GM18519 (cell line): ENCODE data around the gene CLEC1B.
"Not testable (repeated sequence)": the region's sequence is repeated elsewhere in the genome, so short reads cannot be mapped to it uniquely, and the experiment has no call there.

Experiments
- ATAC-seq: cut with Tn5 transposase; IDR thresholded peaks from one replicate; pipeline ENCODE4 v1.9.1; 2021; ENCODE audit warnings: mild to moderate bottlenecking, moderate library complexity; ENCODE audit not compliant: unreplicated experiment, low FRiP score

The CLEC1B gene

DNA sequence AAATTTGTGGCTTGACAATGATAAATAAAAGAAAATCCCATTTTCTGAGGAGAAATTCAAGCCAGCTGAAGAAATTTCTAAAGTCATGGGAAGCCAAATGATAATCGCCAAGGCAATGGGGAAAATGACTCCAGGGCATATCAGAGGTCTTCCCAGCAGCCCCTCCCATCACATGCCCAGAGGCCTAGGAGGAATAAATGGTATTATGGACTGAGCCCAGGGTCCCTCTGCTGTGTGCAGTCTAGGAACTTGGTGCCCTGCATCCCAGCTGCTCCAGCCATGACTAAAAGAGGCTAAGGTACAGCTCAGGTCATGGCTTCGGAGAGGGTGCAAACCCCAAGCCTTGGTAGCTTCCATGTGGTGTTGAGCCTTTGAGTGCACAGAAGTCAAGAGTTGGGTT lies 23.3 kb downstream of the CLEC1B start:
- ATAC-seq: no peak

DNA sequence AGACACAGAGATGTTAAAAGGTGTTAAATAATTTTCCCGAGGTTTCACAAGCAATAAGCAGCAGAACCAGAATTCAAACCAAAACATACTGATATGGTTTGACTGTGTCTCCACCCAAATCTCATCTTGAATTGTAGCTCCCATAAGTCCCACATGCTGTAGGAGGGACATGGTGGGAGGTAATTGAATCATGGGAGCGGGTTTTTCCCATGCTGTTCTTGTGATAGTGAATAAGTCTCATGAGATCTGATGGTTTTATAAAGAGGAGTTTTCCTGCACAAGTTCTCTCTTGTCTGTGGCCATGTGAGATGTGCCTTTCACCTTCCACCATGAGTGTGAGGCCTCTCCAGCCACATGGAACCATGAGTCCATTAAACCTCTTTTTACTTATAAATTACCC lies 24.2 kb downstream of the CLEC1B start:
- ATAC-seq: not testable (repeated sequence)

DNA sequence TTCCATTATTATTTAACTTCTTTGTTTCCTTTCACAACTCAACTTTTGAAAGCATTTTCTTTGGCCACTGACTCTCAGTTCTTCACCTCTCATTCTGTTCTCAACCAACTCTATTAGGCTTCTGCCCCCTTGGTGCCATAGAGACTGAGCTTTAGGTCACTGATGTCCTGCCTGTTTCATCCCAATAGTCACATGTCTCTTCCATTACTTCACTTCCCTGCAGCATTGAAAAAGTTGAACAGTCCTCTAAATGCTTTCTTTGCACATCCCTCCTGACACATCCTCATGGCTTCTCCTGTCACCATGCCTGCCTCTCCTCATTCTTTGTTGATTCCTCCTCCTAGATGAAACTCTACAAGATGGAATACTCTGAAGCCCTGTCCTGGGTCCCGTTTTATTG lies 25.0 kb downstream of the CLEC1B start:
- ATAC-seq: no peak

DNA sequence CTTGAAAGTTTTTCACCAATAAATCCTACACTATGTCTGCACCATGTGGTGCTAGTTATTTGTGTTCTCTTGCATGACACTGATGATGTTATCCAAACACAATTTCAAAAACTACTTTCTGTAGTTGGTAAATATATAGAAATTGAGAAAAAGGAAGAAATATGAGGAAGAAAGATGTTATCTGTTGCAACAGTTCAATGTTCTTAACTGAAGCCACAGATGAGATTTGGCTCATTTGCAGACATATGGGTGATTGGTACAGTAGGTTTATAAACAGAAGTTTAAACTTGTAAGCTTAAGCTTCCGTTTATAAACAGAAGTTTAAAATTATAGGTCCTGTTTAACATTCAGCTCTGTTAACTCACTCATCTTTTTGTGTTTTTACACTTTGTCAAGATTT lies 27.7 kb downstream of the CLEC1B start, which contains the start of gene CLEC12A:
Gene CLEC12A, plus strand, starts transcription at position 229 of the 400 bp plus-strand sequence. CDS start 188 bp downstream, outside the sequence.
- ATAC-seq: no peak

DNA sequence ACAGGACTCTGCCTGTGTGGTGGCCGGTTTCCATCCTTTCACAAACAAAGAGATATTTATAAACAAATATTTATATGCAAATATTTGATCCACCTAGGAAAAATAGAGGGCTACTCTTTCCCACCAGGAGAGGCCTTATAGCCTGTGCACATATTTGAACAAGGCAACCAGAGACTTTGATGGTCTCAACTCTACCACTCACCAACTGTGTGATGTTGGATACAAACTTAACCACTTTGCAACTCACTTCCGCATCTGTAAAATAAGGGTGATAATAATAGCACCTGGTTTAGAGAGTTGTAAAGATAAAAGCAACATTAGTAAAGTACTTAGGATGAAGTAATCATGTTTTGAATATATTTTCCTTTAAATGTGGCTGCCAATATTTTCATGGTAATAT lies 29.2 kb downstream of the CLEC1B start:
- ATAC-seq: no peak

DNA sequence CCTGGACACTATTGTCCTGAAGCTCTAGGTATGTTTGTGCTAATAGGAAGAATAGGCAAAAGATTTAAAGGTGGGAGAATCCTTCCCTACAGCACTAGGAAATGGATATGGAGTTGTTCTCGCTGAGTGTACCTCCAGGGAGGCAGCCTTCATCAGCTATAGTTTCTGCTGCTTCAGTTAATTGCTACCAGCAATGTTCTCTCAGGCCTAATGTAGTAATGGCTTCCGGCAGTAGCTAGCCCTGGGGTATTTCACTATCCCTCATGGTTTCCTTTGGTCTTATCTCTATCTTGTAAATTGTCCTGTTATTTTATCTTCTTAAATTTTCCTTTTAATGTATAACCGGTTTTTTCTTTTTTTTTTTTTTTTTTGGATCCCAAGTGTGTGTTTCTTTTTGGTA lies 37.0 kb downstream of the CLEC1B start:
- no peak for ATAC-seq

DNA sequence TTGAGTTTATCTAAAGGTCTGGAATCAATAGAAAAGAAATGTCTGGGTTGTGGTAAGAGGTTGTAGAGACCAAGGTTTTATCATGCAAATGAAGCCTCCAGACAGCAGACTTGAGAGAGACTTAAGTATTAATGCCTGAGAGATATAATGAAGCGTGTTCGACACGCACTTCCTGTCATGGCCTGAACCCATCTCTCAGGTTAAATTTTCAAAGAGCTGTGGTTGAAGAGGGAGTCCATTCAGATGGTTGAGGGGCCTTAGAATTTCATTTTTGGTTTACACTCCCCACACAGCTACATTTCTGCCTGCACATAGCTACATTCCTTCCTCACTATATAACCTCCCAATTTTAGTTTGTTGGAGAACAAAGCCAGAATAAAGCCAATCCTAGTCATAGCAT lies 37.8 kb downstream of the CLEC1B start:
- no peak for ATAC-seq

DNA sequence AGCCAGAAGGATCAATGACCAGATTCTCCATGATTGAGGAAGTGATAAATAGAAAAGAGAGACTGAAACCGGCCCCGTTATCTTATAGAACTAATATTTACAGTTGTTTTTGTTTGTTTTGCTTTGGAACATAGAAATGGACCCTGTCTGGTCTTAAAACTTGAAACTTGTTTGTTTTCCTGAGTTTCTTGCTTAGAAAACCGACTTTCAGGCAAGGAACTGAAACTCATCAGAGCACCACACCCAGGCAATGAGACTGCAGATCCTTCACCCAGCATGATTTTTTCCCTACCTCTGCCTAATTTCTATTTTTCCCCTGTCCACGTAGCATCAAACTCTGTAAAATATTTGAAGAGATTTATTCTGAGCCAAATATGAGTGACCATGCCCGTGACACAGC lies 38.3 kb downstream of the CLEC1B start:
- ATAC-seq: no peak

DNA sequence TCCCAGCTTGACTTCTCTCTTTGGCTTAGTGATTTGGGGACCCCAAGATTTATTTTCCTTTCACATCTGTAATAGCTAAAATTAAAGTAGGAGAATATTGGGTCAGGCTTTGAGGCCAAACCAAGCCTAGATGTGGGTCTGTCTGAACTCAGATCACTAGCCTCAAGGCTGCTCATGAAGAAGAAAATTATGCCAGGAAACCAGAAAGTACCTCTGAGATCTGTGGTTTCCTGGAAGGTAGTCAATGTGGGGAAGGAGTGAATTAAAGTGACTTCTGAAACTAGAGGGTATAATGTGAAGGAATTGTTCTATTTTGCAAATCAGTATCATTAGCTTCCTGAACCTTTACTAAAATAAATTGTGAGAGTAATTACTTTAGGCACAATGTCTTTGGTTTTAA lies 41.1 kb downstream of the CLEC1B start:
- ATAC-seq: no peak

DNA sequence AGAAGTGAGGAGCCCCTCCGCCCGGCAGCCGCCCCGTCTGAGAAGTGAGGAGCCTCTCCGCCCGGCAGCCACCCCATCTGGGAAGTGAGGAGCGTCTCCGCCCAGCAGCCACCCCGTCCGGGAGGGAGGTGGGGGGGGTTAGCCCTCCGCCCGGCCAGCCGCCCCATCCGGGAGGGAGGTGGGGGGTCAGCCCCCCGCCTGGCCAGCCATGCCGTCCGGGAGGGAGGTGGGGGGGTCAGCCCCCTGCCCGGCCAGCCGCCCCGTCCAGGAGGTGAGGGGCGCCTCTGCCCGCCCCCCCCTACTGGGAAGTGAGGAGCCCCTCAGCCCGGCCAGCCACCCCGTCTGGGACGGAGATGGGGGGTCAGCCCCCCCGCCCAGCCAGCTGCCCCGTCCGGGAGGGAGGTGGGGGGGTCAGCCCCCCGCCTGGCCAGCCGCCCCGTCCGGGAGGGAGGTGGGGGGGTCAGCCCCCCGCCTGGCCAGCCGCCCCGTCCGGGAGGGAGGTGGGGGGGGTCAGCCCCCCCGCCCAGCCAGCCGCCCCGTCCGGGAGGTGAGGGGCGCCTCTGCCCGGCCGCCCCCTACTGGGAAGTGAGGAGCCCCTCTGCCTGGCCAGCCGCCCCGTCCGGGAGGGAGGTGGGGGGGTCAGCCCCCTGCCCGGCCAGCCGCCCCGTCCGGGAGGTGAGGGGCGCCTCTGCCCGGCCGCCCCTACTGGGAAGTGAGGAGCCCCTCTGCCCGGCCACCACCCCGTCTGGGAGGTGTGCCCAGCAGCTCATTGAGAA lies 45.8 kb downstream of the CLEC1B start:
- ATAC-seq: not testable (repeated sequence)

DNA sequence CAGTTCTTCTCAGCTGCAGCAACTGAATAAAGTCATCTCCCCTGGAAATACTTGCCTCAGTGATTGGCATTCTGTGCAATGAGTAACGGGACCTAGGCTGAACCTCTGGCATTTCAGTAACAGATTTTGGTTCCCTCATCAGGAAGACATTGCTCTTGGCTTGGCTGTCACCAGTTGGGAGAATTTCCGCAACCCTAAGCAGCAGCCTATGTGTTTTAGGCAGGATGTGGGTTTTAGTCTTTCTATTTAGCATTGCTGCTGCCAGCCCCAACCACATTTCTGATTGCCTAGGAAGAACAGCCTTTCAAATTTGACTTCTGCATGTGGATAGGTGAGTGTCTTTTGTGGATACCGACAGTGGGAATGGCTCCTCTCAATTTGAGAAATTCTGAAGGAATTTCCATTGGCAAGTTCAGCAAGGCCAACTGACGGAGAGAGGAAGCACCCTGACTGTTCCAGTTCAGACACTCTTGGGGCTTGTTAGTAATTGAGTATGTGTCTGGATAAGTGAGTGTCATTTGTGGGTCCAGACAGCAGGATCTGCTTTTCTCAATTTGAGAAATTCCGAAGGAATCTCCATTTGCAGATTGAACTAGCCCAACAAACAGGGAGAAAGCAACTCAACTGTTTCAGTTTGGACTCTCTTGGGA lies 47.8 kb downstream of the CLEC1B start:
- ATAC-seq: no peak

DNA sequence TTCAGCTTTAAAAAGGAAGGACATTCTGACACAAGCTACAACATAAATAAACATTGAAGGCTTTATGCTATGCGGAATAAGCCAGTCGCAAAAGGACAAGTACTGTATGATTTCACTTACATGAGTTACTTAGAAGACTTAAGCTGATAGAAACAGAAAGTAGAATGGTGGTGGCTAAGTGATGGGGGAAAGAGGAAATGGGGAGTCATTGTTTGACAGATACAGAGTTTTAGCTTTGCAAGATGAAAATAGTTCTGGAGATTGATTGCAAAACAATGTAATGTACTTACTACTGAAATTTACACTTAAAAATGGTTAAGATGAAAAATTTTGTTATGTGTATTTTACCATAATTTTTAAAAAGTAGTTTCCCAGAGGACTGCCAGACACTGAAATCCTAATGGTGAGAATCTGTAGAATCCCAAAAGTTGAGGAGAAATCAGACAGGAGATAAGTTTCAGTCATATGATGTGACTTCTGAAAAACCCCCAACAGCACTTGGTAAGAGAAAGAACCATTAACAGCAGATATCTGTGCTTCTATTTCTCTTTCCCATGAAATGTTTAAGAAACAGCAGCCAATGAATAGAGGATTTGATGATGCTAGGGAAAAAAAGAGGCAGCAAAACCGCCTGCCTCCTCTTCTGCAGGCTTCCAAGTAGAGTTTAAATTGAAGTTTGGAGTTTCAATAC lies 50.2 kb downstream of the CLEC1B start:
- ATAC-seq: peak; percentile 95

DNA sequence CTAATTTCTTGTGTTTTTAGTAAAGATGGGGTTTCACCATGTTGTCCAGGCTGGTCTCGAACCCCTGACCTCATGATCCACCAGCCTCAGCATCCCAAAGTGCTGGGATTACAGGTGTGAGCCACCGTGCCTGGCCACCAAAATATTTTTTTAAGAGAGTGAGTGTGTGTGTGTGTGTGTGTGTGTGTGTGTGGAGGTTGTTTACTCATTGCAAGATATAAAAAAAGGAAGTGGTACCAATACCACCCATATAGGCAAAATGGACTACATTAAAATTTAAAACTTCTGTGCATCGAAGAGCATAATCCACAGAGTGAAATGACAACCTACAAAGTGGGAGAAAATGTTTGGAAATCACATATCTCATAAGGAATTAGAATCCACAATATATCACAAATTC lies 51.2 kb downstream of the CLEC1B start:
- ATAC-seq: no peak

DNA sequence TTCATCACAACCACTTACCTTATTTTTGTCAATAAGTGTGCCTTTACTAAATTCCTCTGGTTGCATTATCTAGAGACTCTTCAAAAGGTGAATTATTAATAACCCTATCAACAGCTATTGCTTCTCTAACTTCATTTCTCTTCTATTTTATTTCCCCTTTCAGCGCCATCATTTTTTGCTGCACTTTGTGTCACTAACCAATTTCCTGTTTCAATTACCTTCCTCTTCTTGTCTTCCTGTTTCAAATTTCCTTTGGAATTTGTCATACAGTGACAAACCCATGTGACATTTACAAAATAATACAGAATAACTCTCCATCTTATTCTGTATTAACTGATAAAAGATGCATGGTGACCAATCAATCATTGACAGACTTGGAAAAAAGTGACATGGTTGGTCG lies 54.5 kb downstream of the CLEC1B start:
- no peak for ATAC-seq

DNA sequence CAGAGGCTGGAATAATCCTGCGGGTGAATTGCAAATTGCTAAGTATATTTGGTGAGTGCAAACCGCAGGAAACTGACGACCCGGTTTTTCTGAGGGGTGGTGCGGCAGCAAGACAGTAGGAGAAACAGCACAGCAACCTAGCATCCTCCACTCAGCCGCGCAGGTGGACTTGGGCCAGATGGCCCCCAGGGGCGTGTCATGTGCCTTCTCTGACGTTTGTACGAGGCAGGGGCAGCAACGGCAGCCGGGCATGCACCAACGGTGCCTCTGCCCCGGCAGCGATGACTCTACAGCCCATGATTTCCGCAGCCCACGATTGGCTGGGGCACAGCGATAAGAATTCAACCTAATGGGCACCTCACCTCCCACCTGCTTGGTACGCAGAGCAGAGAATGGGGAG lies 55.7 kb downstream of the CLEC1B start:
- no peak for ATAC-seq
